ENCODE results near the gene MRPL43.
"Not testable (repeated sequence)": the region's sequence is repeated elsewhere in the genome, so short reads cannot be mapped to it uniquely, and the experiment has no call there.

Gene MRPL43

GRCh38 chr10:100986952-100987684 lies at the start of gene MRPL43, which contains the start of gene TWNK:
TSS of gene MRPL43 (minus strand) at chr10:100987497. CDS start at chr10:100987443, 54 bp downstream.
TSS of gene TWNK (plus strand) at chr10:100987543. CDS start at chr10:100988211, 668 bp downstream.
- peak; percentile 77 for DNase-seq (ENCODE audit: low read depth)

GRCh38 chr10:101036726-101037125 lies 49.4 kb upstream of the MRPL43 start:
- no peak for DNase-seq (ENCODE audit: low read depth)

GRCh38 chr10:101035916-101036702 lies 48.8 kb upstream of the MRPL43 start:
- DNase-seq (ENCODE audit: low read depth) = no peak

- DNase-seq (ENCODE audit: low read depth) = no peak
Observed at GRCh38 chr10:101035314-101035713, 48.0 kb upstream of the MRPL43 start.

GRCh38 chr10:101034404-101034803 lies 47.1 kb upstream of the MRPL43 start:
- DNase-seq (ENCODE audit: low read depth) = not testable (repeated sequence)

- DNase-seq (ENCODE audit: low read depth) = no peak
Observed at GRCh38 chr10:101033276-101033675, 46.0 kb upstream of the MRPL43 start.

GRCh38 chr10:101032637-101033224 lies 45.4 kb upstream of the MRPL43 start:
- peak; percentile 30 for DNase-seq (ENCODE audit: low read depth)

GRCh38 chr10:101031796-101032636 lies 44.7 kb upstream of the MRPL43 start:
- DNase-seq (ENCODE audit: low read depth) = peak; percentile 57

GRCh38 chr10:101031128-101031795 lies 44.0 kb upstream of the MRPL43 start, which contains the start of the genes PDZD7 and SFXN3:
TSS of gene PDZD7 (minus strand) at chr10:101031129. CDS start at chr10:101030219, 910 bp downstream.
TSS of gene SFXN3 (plus strand) at chr10:101031234. CDS start at chr10:101034695, 3,461 bp downstream.
- peak; percentile 94 for DNase-seq (ENCODE audit: low read depth)

GRCh38 chr10:101030496-101031127 lies 43.3 kb upstream of the MRPL43 start:
- DNase-seq (ENCODE audit: low read depth) = no peak

- DNase-seq (ENCODE audit: low read depth) = no peak
Observed at GRCh38 chr10:101029520-101030295, 42.4 kb upstream of the MRPL43 start.

GRCh38 chr10:101028446-101029337 lies 41.4 kb upstream of the MRPL43 start:
- DNase-seq (ENCODE audit: low read depth) = no peak

GRCh38 chr10:101027106-101027720 lies 39.9 kb upstream of the MRPL43 start:
- DNase-seq (ENCODE audit: low read depth) = no peak

- no peak for DNase-seq (ENCODE audit: low read depth)
Observed at GRCh38 chr10:101022967-101023705, 35.8 kb upstream of the MRPL43 start.

- DNase-seq (ENCODE audit: low read depth) = no peak
Observed at GRCh38 chr10:101021692-101022251, 34.5 kb upstream of the MRPL43 start.

GRCh38 chr10:101021239-101021638 lies 33.9 kb upstream of the MRPL43 start:
- no peak for DNase-seq (ENCODE audit: low read depth)

GRCh38 chr10:101020427-101021075 lies 33.3 kb upstream of the MRPL43 start:
- no peak for DNase-seq (ENCODE audit: low read depth)
